MCF 10A (cell line): ENCODE results near the gene LIPA. TPM values are rescaled to one million over a fixed set of nuclear protein-coding genes. Genes with fewer than 3 reads are reported as not detected.
A peak's percentile ranks its signal among the peaks of the same experiment; 100 is the strongest.

Experiments used
- BruUV-seq: library from RNA; stranded (reverse); fragments of 400-500 nt; replicated peaks from 2 replicates; lab custom pipeline; 2021; lab: Mats Ljungman, UMichigan
- CTCF ChIA-PET: fragments of 300-600 bp; sonication (Branson Sonifier 250); formaldehyde crosslinking; extraction: SDS; loops from one replicate; lab custom pipeline; 2021; ENCODE audit warnings: antibody characterized with exemption, inconsistent platforms; lab: Yijun Ruan, JAX
- POLR2A ChIA-PET: fragments of 300-600, 350-650 bp; sonication (Branson Sonifier 250); formaldehyde crosslinking; extraction: SDS; loops from one replicate; lab custom pipeline; 2020; ENCODE audit warnings: antibody characterized with exemption, inconsistent platforms; lab: Yijun Ruan, JAX
- DNase-seq: peaks from one replicate; pipeline ENCODE4 v3.0.0-alpha.2; 2018; ENCODE audit not compliant: unreplicated experiment
- H3K27ac Mint-ChIP-seq: one replicate; pipeline ENCODE4 v1.8.0; 2022; ENCODE audit warnings: mild to moderate bottlenecking, low read depth, mixed read lengths; ENCODE audit not compliant: unreplicated experiment
- H3K27me3 Mint-ChIP-seq: one replicate; pipeline ENCODE4 v1.8.0; 2022; ENCODE audit warnings: mixed read lengths; ENCODE audit not compliant: insufficient read depth, unreplicated experiment
- H3K36me3 Mint-ChIP-seq: one replicate; pipeline ENCODE4 v1.8.0; 2022; ENCODE audit warnings: mild to moderate bottlenecking, moderate library complexity, mixed read lengths; ENCODE audit not compliant: insufficient read depth, unreplicated experiment
- H3K4me1 Mint-ChIP-seq: one replicate; pipeline ENCODE4 v1.8.0; 2022; ENCODE audit warnings: mixed read lengths; ENCODE audit not compliant: insufficient read depth, unreplicated experiment
- H3K4me3 Mint-ChIP-seq: one replicate; pipeline ENCODE4 v1.8.0; 2022; ENCODE audit warnings: mild to moderate bottlenecking, moderate library complexity, mixed read lengths; ENCODE audit not compliant: unreplicated experiment
- H3K9me3 Mint-ChIP-seq: one replicate; pipeline ENCODE4 v1.8.0; 2022; ENCODE audit warnings: mixed read lengths; ENCODE audit not compliant: unreplicated experiment
- intact Hi-C: fragments of 100-400 bp; cut with micrococcal nuclease; formaldehyde crosslinking; loops from 2 replicates; pipeline ENCODE4 v1.14.1; 2022
- total RNA-seq: library from RNA; stranded (reverse); gene quantifications from 2 replicates; pipeline ENCODE4 v1.2.3, GENCODE V29; 2022
- TF ChIP-seq, protein P1 (sequence below): fragments of 200-600 bp; IDR thresholded peaks from one replicate; pipeline ENCODE4 v1.8.0; 2022; ENCODE audit warnings: antibody characterized with exemption, mild to moderate bottlenecking; ENCODE audit not compliant: unreplicated experiment

The LIPA gene
- total RNA-seq, 1 experiment from 2014 or later = 22.3 TPM

- ChIA-PET POLR2A (interaction anchor here (0.6 to 2.5 kb wide), 5 partner anchors 47 to 221 kb away, joined by 3 to 13 read pairs (median 3); partner anchors contain the start of gene FAS), CTCF (interaction anchor here (0.7 to 3.0 kb wide), 5 partner anchors 26 to 276 kb away, joined by 3 to 27 read pairs (median 4); partner anchors contain the start of gene FAS)
- no peak for DNase-seq
- Mint-ChIP-seq H3K36me3 (peaks cover 9% of the 10 kb centered on the region), H3K27ac (no peak overlapping the region), H3K27me3 (no peaks in the 10 kb centered on the region), H3K4me1 (peaks cover 6% of the 10 kb centered on the region), H3K4me3 (no peak overlapping the region), H3K9me3 (no peaks in the 10 kb centered on the region)
- BruUV-seq = no TSS peak
- TF ChIP-seq, protein P1, sequence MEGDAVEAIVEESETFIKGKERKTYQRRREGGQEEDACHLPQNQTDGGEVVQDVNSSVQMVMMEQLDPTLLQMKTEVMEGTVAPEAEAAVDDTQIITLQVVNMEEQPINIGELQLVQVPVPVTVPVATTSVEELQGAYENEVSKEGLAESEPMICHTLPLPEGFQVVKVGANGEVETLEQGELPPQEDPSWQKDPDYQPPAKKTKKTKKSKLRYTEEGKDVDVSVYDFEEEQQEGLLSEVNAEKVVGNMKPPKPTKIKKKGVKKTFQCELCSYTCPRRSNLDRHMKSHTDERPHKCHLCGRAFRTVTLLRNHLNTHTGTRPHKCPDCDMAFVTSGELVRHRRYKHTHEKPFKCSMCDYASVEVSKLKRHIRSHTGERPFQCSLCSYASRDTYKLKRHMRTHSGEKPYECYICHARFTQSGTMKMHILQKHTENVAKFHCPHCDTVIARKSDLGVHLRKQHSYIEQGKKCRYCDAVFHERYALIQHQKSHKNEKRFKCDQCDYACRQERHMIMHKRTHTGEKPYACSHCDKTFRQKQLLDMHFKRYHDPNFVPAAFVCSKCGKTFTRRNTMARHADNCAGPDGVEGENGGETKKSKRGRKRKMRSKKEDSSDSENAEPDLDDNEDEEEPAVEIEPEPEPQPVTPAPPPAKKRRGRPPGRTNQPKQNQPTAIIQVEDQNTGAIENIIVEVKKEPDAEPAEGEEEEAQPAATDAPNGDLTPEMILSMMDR = no peak
- intact Hi-C loops = no loop called here
Measured at GRCh38 chr10:89210794-89211425, 40.7 kb downstream of the LIPA start.

GRCh38 chr10:89209718-89210117, 41.9 kb downstream of the LIPA start:
- H3K27me3 Mint-ChIP-seq = no peaks in the 10 kb centered on the region
- peaks cover 5% of the 10 kb centered on the region for H3K36me3 Mint-ChIP-seq
- ChIA-PET CTCF (interaction anchor here (0.6 to 3.0 kb wide), 8 partner anchors 19 to 277 kb away, joined by 3 to 27 read pairs (median 3); partner anchors contain the start of gene LIPA), POLR2A (interaction anchor here (0.7 to 2.5 kb wide), 3 partner anchors 158 to 220 kb away, joined by 3 to 13 read pairs (median 5); partner anchors contain the start of gene FAS)
- no peak overlapping the region for H3K27ac Mint-ChIP-seq
- BruUV-seq = no TSS peak
- H3K9me3 Mint-ChIP-seq = no peaks in the 10 kb centered on the region
- no peak overlapping the region for H3K4me3 Mint-ChIP-seq
- H3K4me1 Mint-ChIP-seq = peaks cover 6% of the 10 kb centered on the region
- TF ChIP-seq, protein P1 = no peak
- no peak for DNase-seq
- intact Hi-C loops = no loop called here

- CTCF ChIA-PET = interaction anchor here (0.6 to 4.4 kb wide), 12 partner anchors 9 to 485 kb away, joined by 3 to 31 read pairs (median 4); partner anchors contain the start of gene LIPA
- DNase-seq = no peak
Measured at GRCh38 chr10:89207801-89208551, 43.6 kb downstream of the LIPA start.

More at GRCh38 chr10:89207801-89208551, 43.6 kb downstream of the LIPA start:
- TF ChIP-seq, protein P1 = no peak
- H3K4me3 Mint-ChIP-seq = peak overlapping the region; percentile 62
- H3K36me3 Mint-ChIP-seq = no peaks in the 10 kb centered on the region
- no peaks in the 10 kb centered on the region for H3K27me3 Mint-ChIP-seq
- no peak overlapping the region for H3K27ac Mint-ChIP-seq
- no TSS peak for BruUV-seq
- H3K4me1 Mint-ChIP-seq = peaks cover 6% of the 10 kb centered on the region
- POLR2A ChIA-PET = interaction anchor here (0.9 to 1.2 kb wide), 7 partner anchors 35 to 218 kb away, joined by 3 to 7 read pairs (median 3); no protein-coding TSS in a partner anchor
- intact Hi-C loops = no loop called here
- H3K9me3 Mint-ChIP-seq = no peaks in the 10 kb centered on the region
